ENCODE data around the gene XAGE1A. TPM values are rescaled to one million over a fixed set of nuclear protein-coding genes. Genes with fewer than 3 reads are reported as not detected.
"Not testable (repeated sequence)": the region's sequence is repeated elsewhere in the genome, so short reads cannot be mapped to it uniquely, and the experiment has no call there.

The XAGE1A gene, protein sequence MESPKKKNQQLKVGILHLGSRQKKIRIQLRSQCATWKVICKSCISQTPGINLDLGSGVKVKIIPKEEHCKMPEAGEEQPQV
- not detected for total RNA-seq
- long read RNA-seq = 0 reads

DNA sequence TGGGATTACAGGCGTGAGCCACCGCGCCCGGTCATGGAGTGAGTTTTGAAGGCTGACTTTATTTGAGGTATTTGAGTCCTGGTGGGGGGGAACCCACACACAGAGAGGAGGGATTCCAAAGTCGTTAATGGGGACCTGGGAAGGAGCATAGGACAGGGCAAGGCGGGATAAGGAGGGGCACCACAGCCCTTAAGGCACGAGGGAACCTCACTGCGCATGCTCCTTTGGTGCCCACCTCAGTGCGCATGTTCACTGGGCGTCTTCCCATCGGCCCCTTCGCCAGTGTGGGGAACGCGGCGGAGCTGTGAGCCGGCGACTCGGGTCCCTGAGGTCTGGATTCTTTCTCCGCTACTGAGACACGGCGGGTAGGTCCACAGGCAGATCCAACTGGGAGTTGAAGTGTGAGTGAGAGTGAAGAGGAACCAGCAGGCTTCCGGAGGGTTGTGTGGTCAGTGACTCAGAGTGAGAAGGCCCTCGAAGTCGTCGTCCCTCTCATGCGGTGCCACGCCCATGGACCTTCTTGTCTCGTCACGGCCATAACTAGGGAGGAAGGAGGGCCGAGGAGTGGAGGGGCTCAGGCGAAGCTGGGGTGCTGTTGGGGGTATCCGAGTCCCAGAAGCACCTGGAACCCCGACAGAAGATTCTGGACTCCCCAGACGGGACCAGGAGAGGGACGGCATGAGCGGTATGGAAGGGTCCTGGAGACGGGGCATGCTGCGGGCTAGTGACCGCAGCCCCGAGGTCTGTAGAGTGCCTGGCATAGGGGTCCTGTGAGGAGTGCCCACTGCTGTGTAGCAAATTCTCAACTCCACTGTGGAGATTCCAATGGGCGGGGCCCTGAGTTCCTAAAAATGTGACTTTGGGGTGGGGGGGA lies at the start of gene XAGE1A:
Gene XAGE1A (plus strand): TSS at position 264 of the 874 bp plus-strand sequence. CDS start 1,554 bp downstream, outside the sequence.
- DNase-seq; intact Hi-C loops (cut with DNase I); ATAC-seq (ENCODE audit: poor library complexity): not testable (repeated sequence)

DNA sequence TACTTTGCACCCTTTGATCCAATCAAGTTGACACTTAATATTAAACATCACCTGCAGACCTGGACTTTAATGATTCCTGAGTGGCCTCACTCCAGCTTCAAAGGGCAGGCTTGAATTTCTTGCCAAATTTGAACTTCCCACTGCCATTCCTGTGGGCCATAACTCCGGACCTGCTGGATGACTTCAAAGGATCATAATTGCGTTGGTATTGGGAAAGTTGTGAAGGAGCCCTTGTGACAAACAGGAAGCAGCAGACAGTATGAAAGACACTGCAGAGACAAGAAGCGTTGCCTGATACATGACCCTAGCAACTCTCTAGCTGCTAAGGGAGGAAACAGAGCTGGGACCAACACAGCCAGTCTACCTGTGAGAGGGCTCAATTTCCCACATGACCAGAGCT lies 43.6 kb upstream of the XAGE1A start:
- intact Hi-C loops (cut with DNase I); DNase-seq; ATAC-seq (ENCODE audit: poor library complexity): not testable (repeated sequence)

DNA sequence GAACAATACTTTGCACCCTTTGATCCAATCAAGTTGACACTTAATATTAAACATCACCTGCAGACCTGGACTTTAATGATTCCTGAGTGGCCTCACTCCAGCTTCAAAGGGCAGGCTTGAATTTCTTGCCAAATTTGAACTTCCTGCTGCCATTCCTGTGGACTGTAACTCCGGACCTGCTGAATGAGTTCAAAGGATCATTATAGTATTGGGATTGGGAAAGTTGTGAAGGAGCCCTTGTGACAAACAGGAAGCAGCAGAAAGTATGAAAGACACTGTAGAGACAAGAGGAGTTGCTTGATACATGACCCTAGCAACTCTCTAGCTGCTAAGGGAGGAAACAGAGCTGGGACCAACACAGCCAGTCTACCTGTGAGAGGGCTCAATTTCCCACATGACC lies 24.3 kb upstream of the XAGE1A start:
- ATAC-seq (ENCODE audit: poor library complexity); DNase-seq; intact Hi-C loops (cut with DNase I): not testable (repeated sequence)

DNA sequence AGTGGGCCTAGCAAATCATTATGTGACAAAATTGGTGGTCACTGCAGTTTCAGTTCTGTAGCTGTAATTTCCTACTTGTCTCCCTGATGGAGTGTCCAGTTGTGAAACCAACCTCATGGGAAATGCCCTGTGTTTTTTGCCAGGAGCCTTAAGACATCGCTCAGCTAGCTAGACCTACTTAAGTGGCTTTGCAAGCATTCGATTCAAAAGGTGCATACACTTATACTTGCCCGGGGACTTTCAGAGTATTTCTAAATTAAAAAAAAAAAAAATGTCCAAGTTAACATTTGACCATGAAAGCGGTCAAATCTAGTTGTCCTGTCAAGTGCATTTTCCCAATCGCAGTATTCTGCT lies 788 bp downstream of the XAGE1A start:
- ATAC-seq (ENCODE audit: poor library complexity); DNase-seq; intact Hi-C loops (cut with DNase I): not testable (repeated sequence)

DNA sequence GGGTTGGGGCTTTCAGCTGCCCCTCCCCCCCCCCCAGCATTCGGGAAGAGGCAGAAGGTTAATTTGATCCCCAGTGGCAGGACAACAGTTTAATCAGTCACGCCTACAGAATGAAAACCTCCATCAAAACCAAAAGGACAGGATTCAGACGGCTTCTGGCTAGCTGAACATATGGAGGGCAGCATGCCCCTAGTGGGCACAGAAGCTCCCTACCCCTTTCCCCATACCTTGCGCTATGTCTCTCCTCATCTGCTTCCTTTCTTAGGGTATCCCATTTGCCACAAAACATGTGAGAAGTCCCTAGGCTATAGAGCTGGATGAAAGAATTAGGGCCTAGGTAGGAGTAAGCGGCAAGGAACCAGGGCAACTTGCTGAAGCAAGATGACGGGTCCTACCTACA lies 5.8 kb downstream of the XAGE1A start:
- DNase-seq; intact Hi-C loops (cut with DNase I); ATAC-seq (ENCODE audit: poor library complexity): not testable (repeated sequence)

DNA sequence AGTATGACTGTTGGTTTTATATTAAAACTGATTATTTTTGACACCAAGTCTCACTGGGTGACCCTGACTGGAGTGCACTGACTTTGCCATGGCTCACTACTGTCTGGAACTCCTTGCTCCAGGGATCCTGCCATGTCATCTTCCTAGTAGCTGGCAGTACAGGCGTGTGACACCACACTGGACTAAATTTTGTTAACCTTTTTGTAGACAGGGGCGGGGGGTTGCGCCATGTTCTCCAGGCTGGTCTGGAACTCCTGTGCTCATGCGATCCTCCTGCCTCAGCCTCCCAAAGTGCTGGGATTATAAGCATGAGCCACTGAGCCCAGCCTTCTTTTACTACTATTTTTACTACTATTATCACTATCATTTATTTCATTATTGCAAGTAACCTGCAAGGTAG lies 8.9 kb downstream of the XAGE1A start:
- DNase-seq (no peak), ATAC-seq (ENCODE audit: poor library complexity) (no peak)
- intact Hi-C loops (cut with DNase I) = no loop called here

DNA sequence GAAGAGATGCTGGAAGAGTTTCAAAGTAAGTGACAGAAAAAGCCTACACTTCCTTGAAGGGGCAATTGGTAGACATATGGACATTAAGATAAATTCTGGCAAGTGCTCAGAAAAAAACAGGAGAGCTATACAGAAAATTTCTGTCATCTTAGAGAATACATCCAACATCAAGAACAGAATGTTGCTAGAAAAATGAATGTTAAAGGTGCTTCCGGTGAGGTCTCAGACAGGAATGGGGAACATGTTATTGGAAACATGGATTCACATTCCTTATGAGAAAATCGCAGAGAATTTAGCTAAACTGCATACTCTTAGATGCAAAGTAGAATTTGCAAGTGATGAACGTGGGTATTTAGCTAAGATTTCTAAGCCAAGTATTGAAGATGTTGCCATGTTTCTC lies 11.7 kb downstream of the XAGE1A start:
- ATAC-seq (ENCODE audit: poor library complexity) = no peak
- intact Hi-C loops (cut with DNase I) = no loop called here
- DNase-seq = no peak

DNA sequence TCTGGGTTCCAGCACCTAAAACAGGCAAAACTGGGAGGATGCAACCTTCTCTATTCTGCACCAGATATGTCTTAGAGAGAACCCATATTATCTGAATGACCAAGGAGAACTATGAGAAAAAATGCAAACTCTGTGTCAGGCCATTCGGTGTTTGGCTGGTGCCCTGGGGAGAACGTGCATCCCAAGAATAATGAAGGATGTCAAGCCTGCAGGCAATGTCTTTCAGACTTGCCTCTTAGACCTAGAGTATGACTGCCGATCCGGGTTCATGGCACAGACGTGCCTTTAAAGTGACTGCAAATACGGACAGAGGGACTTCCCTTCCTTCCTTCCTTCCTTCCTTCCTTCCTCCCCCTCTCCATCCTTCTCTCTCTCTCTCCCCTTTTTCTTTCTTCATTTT lies 14.3 kb downstream of the XAGE1A start:
- intact Hi-C loops (cut with DNase I) = no loop called here
- ATAC-seq (ENCODE audit: poor library complexity) (no peak), DNase-seq (no peak)

DNA sequence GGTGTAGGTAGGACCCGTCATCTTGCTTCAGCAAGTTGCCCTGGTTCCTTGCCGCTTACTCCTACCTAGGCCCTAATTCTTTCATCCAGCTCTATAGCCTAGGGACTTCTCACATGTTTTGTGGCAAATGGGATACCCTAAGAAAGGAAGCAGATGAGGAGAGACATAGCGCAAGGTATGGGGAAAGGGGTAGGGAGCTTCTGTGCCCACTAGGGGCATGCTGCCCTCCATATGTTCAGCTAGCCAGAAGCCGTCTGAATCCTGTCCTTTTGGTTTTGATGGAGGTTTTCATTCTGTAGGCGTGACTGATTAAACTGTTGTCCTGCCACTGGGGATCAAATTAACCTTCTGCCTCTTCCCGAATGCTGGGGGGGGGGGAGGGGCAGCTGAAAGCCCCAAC lies 15.5 kb downstream of the XAGE1A start:
- DNase-seq; intact Hi-C loops (cut with DNase I): not testable (repeated sequence)

DNA sequence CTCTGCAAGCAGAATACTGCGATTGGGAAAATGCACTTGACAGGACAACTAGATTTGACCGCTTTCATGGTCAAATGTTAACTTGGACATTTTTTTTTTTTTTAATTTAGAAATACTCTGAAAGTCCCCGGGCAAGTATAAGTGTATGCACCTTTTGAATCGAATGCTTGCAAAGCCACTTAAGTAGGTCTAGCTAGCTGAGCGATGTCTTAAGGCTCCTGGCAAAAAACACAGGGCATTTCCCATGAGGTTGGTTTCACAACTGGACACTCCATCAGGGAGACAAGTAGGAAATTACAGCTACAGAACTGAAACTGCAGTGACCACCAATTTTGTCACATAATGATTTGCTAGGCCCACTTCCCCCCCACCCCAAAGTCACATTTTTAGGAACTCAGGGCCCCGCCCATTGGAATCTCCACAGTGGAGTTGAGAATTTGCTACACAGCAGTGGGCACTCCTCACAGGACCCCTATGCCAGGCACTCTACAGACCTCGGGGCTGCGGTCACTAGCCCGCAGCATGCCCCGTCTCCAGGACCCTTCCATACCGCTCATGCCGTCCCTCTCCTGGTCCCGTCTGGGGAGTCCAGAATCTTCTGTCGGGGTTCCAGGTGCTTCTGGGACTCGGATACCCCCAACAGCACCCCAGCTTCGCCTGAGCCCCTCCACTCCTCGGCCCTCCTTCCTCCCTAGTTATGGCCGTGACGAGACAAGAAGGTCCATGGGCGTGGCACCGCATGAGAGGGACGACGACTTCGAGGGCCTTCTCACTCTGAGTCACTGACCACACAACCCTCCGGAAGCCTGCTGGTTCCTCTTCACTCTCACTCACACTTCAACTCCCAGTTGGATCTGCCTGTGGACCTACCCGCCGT lies 20.7 kb downstream of the XAGE1A start:
- ATAC-seq (ENCODE audit: poor library complexity); DNase-seq; intact Hi-C loops (cut with DNase I): not testable (repeated sequence)

More for the DNA sequence above, 15.5 kb downstream of the XAGE1A start:
- ATAC-seq (ENCODE audit: poor library complexity) = not testable (repeated sequence)

DNA sequence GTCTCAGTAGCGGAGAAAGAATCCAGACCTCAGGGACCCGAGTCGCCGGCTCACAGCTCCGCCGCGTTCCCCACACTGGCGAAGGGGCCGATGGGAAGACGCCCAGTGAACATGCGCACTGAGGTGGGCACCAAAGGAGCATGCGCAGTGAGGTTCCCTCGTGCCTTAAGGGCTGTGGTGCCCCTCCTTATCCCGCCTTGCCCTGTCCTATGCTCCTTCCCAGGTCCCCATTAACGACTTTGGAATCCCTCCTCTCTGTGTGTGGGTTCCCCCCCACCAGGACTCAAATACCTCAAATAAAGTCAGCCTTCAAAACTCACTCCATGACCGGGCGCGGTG lies 21.3 kb downstream of the XAGE1A start, which contains the start of gene XAGE1B:
Gene XAGE1B (minus strand): TSS at position 77 of the 339 bp plus-strand sequence. CDS start 1,536 bp downstream, outside the sequence.
- intact Hi-C loops (cut with DNase I); ATAC-seq (ENCODE audit: poor library complexity); DNase-seq: not testable (repeated sequence)

DNA sequence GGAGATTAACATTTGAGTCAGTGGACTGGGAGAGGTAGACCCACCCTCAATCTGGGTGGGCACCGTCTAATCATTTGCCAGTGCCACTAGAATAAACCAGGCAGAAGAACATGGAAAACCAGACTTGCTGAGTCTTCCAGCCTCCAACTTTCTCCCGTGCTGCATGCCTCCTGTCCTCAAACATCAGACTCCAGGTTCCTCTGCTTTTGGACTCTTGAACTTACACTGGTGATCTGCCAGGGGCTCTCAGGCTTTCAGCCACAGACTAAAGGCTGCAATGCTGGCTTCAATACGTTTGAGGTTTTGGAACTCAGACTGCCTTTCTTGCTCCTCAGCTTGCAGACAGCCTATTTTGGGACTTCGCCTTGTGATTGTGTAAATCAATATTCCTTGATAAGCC lies 45.4 kb downstream of the XAGE1A start:
- intact Hi-C loops (cut with DNase I); ATAC-seq (ENCODE audit: poor library complexity); DNase-seq: not testable (repeated sequence)

DNA sequence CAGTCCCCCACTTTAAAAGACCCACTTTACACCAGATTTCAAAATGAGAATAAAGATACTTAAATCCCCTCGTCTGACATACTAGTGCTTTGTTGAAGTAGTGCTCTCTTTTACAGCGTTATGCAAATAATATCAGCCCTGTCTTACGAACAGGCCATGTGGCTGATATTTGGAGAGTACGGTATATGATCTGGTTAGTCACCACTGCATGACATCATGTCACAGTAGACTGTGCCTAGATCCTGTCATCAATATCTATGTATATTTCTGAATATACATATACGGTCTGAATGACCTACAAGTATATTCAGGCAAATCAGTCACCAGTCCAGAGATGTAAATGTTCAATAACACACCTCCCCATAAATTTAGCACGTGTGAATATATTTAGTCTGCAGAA lies 46.7 kb downstream of the XAGE1A start:
- ATAC-seq (ENCODE audit: poor library complexity) (no peak), DNase-seq (no peak)
- intact Hi-C loops (cut with DNase I) = no loop called here

DNA sequence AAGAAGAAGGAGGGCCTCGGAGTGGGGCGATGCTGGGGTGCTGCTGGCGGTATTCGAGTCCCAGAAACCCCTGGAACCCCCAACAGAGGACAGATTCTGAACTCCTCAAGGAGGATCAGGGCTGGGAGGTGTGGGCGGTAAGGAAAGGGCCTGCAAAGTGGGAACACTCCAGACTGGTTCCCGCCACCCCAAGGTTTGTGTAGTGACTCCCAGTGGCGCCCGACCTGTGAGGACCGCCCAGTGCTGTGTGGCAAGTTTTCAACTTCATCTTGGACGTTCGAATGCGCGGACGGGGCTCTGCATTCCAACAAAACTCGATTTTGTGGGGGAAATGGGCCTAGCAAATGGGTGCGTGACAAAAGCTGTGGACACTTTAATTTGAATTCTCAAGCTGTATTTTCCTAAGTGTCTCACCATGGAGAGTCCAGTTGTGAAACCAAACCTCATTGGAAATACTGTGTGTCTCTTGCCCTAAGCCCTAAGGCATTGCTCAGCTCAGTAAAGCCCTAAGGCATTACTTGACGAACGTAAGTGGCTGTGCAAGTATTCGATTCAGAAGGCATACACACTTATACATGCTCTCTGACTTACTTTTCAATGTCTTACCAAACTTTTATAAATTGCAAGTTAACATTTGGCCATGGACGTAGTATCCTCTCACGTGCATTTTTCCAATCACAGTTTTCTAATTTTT lies 48.7 kb downstream of the XAGE1A start:
- no peak for ATAC-seq (ENCODE audit: poor library complexity)

DNA sequence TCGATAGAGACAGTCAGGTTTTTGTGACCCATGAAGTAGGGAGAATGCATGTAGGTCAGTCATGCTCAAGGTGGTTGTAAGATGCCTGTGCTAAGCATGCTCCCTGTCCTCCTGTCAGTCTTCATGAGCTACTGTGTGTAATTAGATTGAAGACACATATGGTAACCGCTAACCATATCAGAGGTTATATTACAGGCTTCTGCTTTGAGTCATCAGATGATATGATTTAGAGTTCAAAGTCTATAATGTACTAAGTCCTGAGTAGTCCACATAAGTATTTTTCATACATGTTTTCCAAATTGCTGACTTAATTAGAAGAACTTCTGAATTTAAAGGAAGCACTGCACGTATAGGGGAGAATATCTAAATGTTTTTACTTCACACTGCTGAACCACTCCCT lies 53.2 kb downstream of the XAGE1A start:
- DNase-seq; intact Hi-C loops (cut with DNase I); ATAC-seq (ENCODE audit: poor library complexity): not testable (repeated sequence)

More for the DNA sequence above, 48.7 kb downstream of the XAGE1A start:
- no peak for DNase-seq
- intact Hi-C loops (cut with DNase I) = no loop called here
